CD4-positive, alpha-beta T cell treated with Interleukin-6 for 4 hours (primary cell): ENCODE data around the gene CAPRIN1.

Experiments used
- DNase-seq: peaks from one replicate; pipeline ENCODE4 v3.0.0-alpha.2; 2020; ENCODE audit warnings: mixed read lengths

Gene CAPRIN1, protein sequence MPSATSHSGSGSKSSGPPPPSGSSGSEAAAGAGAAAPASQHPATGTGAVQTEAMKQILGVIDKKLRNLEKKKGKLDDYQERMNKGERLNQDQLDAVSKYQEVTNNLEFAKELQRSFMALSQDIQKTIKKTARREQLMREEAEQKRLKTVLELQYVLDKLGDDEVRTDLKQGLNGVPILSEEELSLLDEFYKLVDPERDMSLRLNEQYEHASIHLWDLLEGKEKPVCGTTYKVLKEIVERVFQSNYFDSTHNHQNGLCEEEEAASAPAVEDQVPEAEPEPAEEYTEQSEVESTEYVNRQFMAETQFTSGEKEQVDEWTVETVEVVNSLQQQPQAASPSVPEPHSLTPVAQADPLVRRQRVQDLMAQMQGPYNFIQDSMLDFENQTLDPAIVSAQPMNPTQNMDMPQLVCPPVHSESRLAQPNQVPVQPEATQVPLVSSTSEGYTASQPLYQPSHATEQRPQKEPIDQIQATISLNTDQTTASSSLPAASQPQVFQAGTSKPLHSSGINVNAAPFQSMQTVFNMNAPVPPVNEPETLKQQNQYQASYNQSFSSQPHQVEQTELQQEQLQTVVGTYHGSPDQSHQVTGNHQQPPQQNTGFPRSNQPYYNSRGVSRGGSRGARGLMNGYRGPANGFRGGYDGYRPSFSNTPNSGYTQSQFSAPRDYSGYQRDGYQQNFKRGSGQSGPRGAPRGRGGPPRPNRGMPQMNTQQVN

DNA sequence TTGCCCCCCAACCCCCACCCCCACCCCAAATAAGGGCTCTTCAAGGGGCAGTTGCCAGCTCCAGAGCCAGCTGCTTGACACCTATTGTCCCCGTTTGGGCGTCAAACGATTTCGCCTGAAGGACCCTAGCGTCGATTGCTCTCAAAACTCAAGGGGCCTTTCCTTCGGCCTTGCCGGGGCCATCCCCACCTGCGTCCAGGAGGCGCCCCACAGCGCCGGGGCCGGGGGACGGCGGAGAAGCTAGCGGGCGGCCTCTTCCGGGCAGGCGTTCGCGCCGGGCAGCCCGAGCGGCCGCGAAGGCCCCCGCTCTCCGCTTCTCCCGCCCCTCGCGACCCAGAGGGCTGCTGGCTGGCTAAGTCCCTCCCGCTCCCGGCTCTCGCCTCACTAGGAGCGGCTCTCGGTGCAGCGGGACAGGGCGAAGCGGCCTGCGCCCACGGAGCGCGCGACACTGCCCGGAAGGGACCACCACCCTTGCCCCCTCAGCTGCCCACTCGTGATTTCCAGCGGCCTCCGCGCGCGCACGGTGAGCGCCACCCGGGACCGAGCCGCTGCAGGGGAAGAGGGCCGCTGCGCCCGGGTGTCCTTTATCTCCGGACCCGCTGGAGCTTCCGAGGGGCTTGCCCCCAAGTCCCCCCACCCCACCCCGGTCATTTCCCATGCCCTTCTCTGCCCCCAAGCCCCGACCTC is at the start of gene CAPRIN1:
TSS of gene CAPRIN1 (plus strand) at position 383 of the 687 bp plus-strand sequence. CDS start 690 bp downstream, outside the sequence.
- peak; percentile 87 for DNase-seq

DNA sequence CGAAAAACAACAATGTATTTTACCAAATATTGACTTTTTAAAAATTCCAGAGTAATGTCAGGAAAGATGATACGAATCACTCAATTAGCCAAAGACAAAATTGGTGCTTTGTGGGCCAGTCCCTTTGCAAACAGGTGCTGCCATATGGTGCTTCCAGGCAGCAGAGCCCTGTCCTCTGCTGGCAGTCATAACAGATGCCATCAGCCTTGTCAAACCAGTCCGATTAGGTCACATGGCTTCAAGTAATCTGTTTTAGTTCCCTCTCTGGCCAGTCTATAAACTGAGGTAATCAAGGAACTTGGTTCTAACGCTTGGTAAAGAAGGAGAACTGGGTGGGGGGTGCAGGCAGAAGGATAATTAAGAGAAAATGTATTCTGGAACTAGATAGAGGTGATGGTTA is 49.1 kb upstream of the CAPRIN1 start:
- DNase-seq: no peak

DNA sequence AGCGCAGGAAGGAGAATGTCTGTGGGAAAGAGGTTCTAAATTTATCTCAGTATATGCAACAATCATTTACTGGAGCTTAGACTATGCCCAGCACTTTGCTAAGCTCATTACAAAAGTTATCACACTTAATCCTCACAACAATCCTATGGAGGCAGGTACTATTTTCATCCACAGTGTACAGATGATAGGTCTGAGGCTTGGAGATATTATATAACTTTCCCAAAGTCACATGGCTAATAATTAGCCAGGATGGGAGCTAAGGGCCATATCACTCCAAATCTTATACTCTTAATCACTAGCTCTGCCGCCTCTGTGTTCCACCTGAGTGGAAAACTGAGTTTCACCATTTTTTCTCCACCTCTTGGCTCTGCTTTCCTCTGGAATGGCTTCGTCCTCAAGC is 47.3 kb upstream of the CAPRIN1 start:
- no peak for DNase-seq

DNA sequence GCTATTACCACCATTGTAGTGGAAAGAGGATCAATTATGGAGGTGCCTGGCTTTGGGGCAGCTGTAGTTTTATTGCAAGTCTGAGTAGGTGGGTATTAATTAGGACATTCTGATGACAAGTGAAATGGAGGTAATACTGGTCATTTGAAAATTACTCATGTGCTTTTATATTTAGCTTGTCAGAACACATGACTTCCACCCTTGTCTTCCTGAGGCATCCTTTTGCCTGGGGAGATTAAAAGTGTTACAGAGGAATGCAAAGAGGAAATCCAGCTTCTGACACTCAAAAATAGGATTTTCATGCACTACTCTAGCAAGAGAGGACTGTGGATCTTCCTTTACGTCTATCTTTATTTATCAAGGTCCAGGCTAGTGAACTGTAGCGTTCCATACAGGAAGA is 44.7 kb upstream of the CAPRIN1 start:
- no peak for DNase-seq

DNA sequence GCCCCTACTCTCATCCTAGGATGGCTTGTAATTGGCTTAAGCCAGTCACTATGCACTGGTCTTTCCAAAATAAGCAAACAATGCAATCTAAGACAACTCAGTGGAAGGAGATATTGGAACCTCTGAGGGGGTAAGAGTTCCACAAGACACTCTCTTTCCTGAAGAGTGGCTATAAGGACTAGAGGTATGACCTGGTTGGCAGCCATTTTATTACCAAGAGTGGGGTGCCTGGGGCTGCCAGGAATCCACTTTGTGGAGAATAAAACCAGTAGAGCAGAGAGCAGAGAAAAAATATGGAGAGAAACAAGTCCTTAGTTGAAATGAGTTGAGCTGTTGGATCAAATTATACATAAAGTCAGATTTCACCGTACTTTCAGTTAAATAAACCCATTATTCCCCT is 38.8 kb upstream of the CAPRIN1 start:
- DNase-seq: no peak

DNA sequence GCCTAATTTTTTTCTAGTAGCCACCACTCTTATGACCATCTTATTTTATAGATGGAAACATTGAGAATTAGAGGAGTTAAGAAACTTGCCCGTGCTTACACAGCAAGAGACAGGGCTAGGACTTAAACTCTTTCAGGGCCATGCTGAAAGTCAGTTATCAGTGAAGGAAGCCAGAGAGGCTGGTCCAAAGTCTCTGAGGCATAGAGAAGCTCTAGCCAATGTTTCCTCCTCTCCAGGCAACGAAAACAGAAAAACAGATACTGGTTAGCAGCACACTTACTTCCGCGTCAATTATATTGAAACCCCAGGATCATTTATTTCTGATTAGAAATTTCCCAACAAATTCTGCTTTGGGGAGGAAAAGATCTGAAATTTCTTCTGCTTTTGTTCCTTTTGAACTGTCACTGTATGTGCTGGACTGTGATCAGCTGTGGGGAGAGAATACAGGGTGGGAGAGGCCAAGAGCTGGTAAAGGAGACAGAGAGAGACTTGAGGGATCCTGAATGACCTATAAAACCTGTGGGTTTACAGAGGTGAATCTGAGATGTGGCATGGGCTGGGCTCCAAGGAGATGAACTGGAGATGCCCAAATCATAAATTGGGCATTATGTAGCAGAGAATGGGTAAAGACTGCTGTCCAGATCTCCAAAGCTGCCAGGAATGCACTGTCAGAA is 37.5 kb upstream of the CAPRIN1 start:
- no peak for DNase-seq

DNA sequence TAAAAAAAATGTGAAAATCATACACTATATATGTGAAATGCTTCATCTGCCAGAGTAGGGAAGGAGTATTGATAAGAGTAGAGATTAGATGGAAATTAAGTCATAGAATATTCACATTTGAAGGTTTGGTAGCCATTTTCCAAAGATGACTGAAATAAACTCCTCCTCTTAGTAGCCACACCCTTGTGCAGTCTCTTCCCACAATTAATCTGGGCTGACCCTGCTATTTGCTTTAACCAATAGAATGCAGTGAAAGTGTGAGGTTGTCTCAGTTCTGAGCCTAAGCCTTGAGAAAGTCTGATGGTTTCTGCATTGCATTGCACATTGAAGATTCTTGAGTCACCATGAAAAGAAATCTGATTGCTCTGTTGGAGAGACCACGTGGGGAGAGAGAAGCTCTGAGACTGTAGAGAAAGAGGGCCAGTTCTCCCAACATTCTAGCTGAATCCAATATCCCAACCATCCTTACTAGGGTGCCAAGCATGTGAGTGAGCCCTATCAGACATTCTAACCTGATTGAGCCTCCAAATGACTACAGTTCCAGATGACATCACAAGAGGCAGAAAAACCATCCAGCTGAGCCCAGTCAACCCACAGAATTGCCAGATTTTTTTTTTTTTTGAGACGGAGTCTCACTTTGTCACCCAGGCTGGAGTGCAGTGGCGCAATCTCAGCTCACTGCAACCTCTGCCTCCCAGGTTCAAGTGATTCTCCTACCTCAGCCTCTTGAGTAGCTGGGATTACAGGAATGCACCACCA is 29.4 kb upstream of the CAPRIN1 start:
- DNase-seq: no peak

DNA sequence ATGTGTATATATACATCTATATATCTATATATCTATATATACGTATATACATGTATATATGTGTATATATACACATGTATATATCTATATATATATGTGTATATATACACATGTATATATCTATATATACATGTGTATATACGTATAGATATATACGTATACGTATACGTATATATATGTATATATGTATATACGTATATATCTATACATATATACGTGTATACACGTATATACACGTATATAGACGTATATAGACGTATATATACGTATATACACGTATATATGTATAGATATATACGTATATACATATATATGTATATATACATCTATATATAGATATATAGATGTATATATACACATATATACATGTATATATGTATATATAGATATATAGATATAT is 25.1 kb upstream of the CAPRIN1 start:
- DNase-seq: no peak

DNA sequence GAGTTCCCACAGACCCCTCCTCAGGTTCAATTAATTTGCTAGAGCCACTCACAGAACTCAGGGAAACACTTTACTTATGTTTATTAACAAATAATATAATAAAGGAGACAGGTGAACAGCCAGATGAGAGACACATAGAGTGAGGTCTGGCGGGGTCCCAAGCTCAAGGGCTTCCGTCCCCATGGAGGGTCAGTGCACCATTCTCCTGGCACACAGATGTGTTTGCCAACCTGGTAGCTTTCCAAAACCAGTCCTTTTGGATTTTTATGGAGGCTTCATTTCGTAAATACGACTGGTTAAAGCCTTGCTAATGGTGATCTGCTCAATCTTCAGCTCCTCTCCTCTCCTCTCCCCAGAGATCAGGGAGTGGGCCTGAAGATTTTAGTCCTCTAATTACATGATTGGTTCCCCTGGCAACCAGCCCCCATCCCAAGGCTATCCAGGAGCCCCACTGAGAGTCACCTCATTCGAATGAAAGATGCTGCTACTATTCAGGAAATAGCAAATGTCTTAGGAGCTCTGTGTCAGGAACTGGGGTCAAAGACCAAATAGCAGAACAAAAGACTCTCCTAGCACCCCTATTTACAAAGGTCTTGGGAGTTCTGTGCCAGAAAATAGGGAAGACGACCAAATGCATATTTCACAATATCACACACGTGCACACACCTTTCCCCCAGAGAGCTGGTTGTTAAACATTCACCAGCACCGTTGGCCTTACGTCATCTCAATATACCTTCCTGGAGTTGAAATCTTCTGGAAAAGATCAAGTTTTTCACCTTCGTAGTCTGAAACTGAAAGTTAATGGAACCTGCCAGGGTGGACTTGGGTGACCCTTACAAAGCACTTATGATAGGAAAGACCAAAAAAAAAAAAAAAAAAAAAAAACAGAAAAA is 23.8 kb upstream of the CAPRIN1 start:
- no peak for DNase-seq

DNA sequence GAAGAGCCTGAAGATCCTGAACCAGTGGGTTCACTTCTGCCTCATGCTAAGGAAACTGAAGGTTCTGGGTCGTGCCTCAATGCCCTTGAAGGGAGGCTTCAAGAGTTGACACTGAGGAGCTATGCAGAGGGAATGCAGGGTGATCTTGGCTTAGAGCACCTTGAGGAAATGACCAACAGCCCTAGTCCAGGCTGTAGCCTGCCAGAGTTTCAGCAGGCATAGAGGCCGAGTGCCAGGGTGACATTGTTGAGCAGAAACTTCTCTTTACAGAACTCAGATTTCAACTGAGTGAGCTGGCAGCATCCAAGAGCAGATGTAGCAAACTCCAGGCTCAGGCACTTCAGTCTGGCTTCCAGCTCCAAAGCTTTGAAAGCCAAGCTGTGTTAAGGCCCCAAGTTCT is 23.1 kb upstream of the CAPRIN1 start:
- no peak for DNase-seq

DNA sequence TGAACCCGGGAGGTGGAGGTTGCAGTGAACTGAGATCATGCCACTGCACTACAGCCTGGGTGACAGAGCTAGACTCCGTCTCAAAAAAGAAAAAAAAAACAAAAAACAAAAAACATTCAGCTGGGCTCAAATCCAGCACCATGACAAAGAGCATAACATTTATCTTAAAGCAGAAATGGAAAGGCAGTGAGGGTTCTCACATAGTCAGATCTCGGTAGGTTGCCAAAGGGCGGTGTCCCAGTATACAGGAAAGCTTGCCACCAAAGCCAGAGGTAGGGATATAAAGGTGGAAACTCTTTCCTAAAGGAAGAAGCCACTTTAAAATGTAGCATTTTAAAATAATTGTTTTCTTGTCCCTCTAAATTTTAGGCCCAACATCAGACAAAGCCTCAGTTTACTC is 22.4 kb upstream of the CAPRIN1 start:
- no peak for DNase-seq

DNA sequence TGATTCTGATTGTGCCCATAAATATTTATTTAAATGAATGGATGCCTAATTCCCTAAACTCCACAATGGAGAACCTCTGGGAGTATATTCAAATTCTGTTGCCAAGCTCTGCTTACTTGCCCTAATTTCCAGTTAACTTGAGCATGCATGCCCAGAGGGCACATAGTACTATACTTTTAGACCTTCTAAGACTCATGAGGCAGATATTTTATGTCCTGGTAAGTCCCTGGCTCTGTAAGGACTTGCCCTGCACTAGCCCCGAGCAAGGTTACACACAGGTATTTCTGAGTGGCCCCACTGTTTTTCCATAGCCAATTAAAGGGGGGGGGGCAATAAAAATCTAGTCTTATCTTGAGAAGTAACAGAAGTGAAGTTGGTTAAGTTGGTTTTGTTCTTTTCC is 21.1 kb upstream of the CAPRIN1 start:
- DNase-seq: no peak

DNA sequence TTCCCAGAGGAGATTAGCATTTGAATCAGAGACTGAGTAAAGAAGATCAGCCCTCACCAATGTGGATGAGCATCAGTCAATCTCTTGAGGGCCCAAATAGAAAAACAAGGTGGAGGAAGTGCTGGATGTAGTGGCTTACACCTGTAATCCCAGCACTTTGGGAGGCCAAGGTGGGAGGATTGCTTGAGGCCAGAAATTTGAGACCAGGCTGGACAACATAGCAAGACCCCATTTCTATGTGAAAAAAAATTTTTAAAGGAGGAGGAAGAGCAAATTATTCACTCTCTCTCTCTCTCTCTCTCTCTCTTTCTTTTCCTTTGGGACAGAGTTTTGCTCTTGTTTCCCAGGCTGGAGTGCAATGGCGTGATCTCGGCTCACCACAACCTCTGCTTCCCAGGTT is 18.1 kb upstream of the CAPRIN1 start:
- no peak for DNase-seq

DNA sequence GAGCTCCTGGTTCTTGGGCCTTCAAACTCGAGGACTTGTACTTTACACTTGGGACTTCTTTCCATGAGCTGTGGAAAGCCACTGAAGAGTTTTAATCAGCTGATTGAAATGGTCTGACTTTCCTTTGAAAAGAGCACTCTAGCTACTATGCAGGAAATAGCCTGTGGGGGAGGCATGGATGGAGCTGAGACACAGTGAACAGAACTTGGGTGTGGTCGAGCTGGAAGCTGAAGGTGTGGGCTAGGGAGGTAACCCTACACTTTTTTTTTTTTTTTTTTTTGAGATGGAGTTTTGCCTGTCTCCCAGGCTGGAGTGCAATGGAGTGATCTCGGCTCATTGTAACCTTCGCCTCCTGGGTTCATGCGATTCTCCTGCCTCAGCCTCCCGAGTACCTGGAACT is 17.5 kb upstream of the CAPRIN1 start:
- no peak for DNase-seq

DNA sequence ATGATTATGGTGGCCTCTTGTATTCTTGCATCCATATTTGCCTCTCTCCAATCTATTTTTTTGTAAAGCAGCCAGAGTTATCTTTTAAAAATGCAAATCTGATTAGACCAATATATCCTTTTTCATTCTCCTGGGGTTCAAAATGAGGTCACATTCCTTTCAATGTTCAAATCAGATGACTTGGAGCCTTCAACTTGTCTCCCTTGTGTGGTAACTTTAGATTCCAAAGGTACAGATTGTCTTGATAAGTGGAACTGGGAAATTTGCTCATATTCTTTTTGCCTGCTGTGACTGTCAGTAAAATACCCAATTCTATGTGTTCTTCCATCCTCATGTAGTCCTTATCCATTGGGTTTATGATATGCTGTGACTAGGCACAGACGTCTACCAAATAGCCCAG is 15.1 kb upstream of the CAPRIN1 start:
- DNase-seq: no peak

DNA sequence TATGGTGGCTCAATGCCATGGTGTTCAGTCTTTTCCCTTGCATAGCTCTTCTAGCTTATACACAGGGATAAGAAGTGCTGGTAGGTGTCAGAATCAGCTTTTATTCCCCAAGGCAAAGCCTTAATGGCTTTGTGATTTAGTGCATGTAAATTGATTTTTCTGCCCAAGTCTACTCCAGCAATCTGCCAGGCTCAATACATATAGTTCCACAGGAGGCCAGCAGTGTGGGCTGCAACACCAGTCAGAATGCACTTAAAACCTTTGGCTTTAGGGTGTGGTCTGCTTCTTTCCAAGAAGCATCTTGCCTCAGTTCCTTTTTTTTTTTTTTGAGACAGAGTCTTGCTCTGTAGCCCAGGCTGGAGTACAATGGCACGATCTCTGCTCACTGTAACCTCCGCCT is 14.5 kb upstream of the CAPRIN1 start:
- DNase-seq: no peak

DNA sequence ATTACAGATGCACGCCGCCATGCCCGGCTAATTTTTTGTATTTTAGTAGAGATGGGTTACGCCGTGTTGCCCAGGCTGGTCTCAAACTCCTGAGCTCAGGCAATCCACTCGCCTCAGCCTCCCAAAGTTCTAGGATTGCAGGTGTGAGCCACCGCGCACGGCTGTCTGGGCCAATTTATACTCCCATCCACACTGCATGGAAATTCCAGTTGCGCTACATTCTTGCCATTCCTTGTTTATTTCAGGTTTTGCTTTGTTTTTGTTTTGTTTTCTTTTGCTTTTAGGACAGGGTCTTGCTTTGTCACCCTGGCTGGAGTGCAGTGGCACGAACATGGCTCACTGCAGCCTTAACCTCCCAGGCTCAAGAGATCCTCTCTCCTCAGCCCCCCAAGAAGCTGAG is 11.0 kb upstream of the CAPRIN1 start:
- no peak for DNase-seq

DNA sequence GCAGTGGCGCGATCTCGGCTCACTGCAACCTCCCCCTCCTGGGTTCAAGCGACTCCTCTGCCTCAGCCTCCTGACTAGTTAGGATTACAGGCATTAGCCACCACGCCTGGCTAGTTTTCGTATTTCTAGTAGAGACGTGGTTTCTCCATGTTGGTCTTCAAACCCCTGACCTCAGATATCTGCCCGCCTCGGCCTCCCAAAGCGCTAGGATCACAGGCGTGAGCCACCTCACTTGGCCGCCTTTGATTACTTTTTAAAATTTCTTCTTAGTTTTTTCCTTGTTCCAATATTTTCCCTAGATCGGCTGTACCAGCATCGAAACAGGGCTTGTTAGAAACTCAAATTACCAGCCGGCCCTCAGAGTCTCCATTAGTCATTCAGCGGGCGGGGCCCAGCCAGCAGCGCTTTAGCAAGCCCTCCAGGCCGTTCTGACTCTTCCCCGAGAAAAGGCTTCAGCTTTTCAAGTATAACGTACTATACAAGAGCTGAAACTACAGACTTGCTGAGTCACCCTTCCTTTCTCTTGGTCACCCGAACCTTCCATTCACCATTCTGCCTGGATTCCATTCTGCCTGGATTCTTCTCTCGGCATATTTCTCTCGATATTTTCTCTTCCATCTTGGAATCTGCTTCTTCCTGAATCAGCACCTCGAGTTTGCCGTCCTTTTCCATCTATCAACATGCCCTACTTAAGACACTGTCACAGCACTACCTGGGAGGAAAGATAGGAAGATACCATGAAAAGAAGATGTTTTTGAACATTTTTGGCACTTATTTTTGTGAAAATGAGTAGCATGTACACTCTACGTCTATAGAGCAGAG is 6.7 kb upstream of the CAPRIN1 start:
- no peak for DNase-seq

DNA sequence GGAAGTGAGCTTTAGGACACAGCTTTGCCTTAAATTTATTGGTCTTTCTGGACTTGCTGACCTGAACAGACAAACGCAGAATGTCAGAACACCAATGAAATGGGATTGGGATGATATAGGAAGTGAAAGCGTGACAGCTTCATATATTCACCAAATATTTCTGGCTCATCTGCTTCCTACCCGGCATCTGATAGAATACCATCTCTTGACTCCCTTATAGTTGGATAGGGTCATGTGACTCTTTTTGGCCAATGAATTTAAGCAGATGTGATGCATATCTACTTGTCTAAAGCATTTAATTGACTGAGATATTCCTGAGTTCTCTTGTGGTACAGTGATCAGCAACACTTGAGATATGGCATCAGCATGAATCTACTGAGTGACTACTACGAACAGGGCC is 2.5 kb upstream of the CAPRIN1 start:
- DNase-seq: no peak

DNA sequence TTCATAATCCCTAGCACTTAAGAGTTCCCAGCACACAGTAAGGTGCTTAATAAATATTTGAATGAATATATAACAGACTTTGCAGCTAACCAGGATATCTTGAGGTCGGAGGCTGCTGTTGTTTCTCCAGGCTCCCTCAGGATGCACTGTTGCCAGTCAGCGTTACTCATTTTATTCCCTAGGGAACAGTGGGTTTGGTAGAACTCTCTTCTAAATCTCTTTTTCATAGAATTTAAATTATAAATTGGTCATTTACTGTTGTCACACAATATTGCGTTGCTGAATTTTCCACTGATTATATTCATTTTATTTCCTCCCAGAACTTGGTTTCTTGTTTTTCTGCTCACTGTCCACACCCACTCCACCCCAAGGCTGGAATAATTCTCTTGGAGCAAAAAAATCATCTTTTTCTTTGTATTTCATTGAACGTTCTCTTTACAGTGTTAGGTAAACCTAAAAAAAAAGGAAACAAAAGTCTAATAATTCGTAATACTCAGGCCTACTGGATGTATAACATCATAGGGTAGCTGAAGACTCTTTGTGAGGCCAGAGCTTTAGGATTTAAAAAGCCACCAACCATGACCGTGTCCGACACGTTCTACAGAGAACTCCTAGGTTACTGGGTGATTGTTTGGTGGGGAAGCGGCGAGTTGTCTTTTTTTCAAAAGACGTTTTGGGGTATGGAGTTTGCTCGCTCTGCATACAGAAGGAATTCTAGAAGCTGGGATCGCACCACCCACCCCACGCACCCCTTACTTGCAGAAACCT is 766 bp upstream of the CAPRIN1 start:
- DNase-seq: no peak
